Right lobe of liver (tissue), 6 donors: ENCODE measurements around the gene ZNF324. TPM values are rescaled to one million over a fixed set of nuclear protein-coding genes. Genes with fewer than 3 reads are reported as not detected.

Source experiments
- ATAC-seq, 4 donors: fragments of 200-7000 bp; cut with Tn5 transposase; one replicate each; pipeline ENCODE4 v1.9.1; 2020; ENCODE audit warnings: mild to moderate bottlenecking in 4 of 4, moderate library complexity in 4 of 4
- DNase-seq, 3 donors: peaks; one replicate each; pipeline ENCODE4 v3.0.0-alpha.2; 2020
- H3K27ac ChIP-seq, 3 donors: fragments of 200-600 bp; one replicate each; pipeline ENCODE4 v1.8.0; 2022
- H3K27me3 ChIP-seq, 2 donors: fragments of 200-600 bp; one replicate each; pipeline ENCODE4 v1.8.0; 2022
- H3K36me3 ChIP-seq, 4 donors: fragments of 200-600 bp; sonication (generic) in 1 of 4; one replicate each; pipeline versions ENCODE4 v1.5.1 to v1.8.0; 2017 to 2022; ENCODE audit warnings: control low read depth in 1 of 4
- H3K4me1 ChIP-seq, 4 donors: fragments of 200-600 bp; sonication (generic) in 1 of 4; one replicate each; pipeline versions ENCODE4 v1.5.1 to v1.8.0; 2017 to 2022; ENCODE audit warnings: control low read depth in 1 of 4
- H3K4me3 ChIP-seq, 3 donors: fragments of 200-600 bp; one replicate each; pipeline ENCODE4 v1.8.0; 2022
- H3K9me3 ChIP-seq, 4 donors: fragments of 200-600 bp; sonication (generic) in 1 of 4; one replicate each; pipeline versions ENCODE4 v1.5.1 to v1.8.0; 2017 to 2022; ENCODE audit warnings: control low read depth in 1 of 4
- POLR2A ChIP-seq: fragments of 450-650 bp; IDR thresholded peaks from one replicate; pipeline ENCODE4 v1.6.1; 2017; ENCODE audit warnings: antibody characterized with exemption, mild to moderate bottlenecking
- WGBS: methylation state at CpG from one replicate; pipeline ENCODE4 v1.1.6; 2018; ENCODE audit warnings: low coverage, low lambda C conversion rate; ENCODE audit not compliant: insufficient coverage; ENCODE audit errors: missing lambda C conversion rate; 5-methylcytosine and 5-hydroxymethylcytosine counted together
- intact Hi-C, 2 donors: fragments of 100-400 bp; cut with DNase I; formaldehyde crosslinking; loops; one replicate each; pipeline versions ENCODE4 v1.11.2 to v1.14.1; 2022
- total RNA-seq, 6 experiments: library from RNA; depleted of rRNA in 2 of 6; stranded (reverse); fragments of >200 nt in 2 of 6; fragmentation: NEBNext Ultra II Directional in 3 of 6; extraction: Animal tissue kit (Norgen Biotek cat#: 25700) in 3 of 6; gene quantifications; one replicate each; pipeline versions ENCODE4 v1.1.0 to v1.2.4, GENCODE V29; 2016 to 2023
- TF ChIP-seq, protein P1 (sequence below), 4 donors: fragments of 200-600 bp in 3 of 4; fragments of 450-650 bp in 1 of 4; IDR thresholded peaks; one replicate each; pipeline versions ENCODE4 v1.5.1 to v1.8.0; 2016 to 2022; ENCODE audit warnings: antibody characterized with exemption in 4 of 4, mild to moderate bottlenecking in 2 of 4
- donor health status: DM: no; HTN: yes; CAD: no.
- donor health status: DM: no; HTN: no; CAD: no.
- donor health status: DM: no; HTN: no; CAD: no.
- donor health status: DM: no; HTN: yes; CAD: no.
- donor health status: DM: no; HTN: yes; CAD: no.

Gene ZNF324
- total RNA-seq, 6 experiments from 2014 or later: 2.9 to 4.9 (median 3.8) TPM

DNA sequence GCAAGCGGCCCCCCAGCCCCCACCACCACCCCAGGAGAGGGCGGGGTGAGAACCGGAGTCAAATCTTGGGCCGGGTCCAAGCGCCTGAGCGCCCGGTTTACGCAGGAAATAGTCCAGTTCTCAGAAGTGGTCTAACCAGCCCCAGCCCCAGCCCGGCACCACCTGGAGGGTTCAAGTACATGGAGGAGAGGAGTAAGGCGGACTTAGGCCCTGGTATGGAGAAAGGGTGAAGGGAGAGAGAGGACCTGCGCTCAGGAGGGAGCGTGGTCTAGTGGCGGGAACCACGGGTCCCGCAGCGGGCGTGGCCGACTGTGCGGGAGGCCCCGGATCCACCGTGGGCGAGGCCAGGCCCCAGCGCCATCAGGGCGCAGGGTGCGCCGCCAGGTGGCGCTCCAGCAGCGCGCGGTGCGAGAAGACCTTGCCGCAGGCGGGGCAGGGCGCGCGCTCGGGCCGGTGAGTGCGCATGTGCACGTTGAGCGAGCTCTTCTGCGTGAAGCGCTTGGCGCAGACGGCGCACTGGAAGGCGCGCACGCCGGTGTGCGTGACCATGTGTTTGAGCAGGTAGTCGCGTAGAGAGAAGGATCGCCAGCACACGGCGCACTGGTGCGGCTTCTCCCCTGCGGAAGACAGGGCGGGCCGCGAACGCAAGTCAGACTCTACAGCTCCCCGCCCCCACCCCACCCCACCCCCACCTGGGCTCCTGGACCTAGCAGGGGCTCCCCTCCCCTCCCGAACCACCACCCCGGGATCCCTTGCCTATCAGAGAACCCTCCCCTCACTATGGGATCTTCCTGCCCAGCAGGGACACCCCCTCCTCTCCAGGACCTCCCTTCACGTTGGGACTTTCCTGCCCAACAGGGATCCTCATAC lies 47.0 kb downstream of the ZNF324 start:
- TF ChIP-seq, protein P1, sequence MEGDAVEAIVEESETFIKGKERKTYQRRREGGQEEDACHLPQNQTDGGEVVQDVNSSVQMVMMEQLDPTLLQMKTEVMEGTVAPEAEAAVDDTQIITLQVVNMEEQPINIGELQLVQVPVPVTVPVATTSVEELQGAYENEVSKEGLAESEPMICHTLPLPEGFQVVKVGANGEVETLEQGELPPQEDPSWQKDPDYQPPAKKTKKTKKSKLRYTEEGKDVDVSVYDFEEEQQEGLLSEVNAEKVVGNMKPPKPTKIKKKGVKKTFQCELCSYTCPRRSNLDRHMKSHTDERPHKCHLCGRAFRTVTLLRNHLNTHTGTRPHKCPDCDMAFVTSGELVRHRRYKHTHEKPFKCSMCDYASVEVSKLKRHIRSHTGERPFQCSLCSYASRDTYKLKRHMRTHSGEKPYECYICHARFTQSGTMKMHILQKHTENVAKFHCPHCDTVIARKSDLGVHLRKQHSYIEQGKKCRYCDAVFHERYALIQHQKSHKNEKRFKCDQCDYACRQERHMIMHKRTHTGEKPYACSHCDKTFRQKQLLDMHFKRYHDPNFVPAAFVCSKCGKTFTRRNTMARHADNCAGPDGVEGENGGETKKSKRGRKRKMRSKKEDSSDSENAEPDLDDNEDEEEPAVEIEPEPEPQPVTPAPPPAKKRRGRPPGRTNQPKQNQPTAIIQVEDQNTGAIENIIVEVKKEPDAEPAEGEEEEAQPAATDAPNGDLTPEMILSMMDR (IDR thresholded peaks at IDR 0.05): peak; percentile 95 to 99 (median 98)
- peak; percentile 69 for TF ChIP-seq POLR2A
- ATAC-seq (peak; percentile 61 to 72 (median 65)), DNase-seq (peak; percentile 93 to 94 (median 94))
- H3K36me3 ChIP-seq: peaks cover 0 to 8% (median 4%) of the 10 kb centered on the region in 4 donors
- H3K27ac ChIP-seq: peak overlapping the region; percentile 41 to 97 (median 78)
- intact Hi-C loops: no loop called here
- H3K9me3 ChIP-seq: no peaks in the 10 kb centered on the region
- H3K4me1 ChIP-seq: peaks cover 0 to 48% (median 21%) of the 10 kb centered on the region in 4 donors
- 5% methylated on average over 19 of the region's 66 CpGs for WGBS
- no peaks in the 10 kb centered on the region for H3K27me3 ChIP-seq
- peak overlapping the region; percentile 49 to 60 (median 50) for H3K4me3 ChIP-seq

DNA sequence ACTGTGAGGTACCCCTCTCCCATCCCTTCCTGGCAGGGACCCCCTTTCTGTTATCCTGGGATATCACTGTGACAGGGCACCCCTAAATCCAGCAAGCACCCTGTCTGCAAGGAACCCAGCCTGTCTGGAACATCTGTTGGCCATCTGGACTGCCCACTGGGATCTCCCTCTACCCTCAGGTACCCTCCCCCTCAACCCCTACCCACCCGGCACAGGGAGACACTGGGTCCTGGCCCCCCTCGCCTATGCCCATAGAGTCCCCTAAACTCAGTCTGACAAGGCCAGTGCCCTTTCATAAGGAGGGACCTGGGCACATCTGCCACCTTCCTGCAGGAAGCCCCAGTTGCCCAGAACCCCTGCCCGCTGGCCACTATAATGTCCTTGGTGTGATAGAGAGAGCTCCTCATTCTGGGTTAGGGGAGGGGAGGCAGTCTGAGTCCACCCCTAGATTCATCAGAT lies 47.7 kb downstream of the ZNF324 start:
- Histone ChIP-seq H3K27me3 (no peaks in the 10 kb centered on the region), H3K4me3 (peak overlapping the region; percentile 49 to 60 (median 50)), H3K36me3 (peaks cover 0 to 8% (median 4%) of the 10 kb centered on the region in 4 donors), H3K4me1 (peaks cover 0 to 42% (median 18%) of the 10 kb centered on the region in 4 donors), H3K9me3 (no peaks in the 10 kb centered on the region), H3K27ac (no peak overlapping the region)
- TF ChIP-seq POLR2A: no peak
- TF ChIP-seq, protein P1 (IDR thresholded peaks at IDR 0.05): no peak
- intact Hi-C loops: no loop called here
- ATAC-seq (no peak), DNase-seq (no peak)
- 86% methylated on average over 1 of the region's 3 CpGs for WGBS

DNA sequence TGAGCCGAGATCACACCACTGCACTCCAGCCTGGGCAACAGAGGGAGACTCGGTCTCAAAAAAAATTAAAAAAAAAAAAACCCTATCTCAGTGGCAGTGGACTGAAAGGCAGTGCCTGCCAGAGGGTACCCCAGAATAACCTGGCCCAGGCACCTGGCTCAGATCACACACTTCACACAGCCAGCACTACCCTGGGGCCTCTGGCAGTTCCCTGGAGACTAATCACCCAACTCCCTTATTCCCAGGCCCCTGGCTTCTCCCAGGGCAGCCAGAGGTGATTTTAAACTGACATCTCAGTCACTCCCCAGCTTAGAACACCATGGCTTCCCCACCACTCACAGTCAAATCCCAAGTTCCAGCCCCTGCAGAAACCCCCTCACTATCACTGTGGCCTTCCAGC lies 48.4 kb downstream of the ZNF324 start:
- intact Hi-C loops: no loop called here
- H3K4me3 ChIP-seq: no peak overlapping the region
- DNase-seq: no peak
- TF ChIP-seq, protein P1 (IDR thresholded peaks at IDR 0.05): no peak
- TF ChIP-seq POLR2A: no peak
- no peak for ATAC-seq
- no peak overlapping the region for H3K27ac ChIP-seq
- H3K4me1 ChIP-seq: peaks cover 0 to 40% (median 19%) of the 10 kb centered on the region in 4 donors
- no peaks in the 10 kb centered on the region for H3K27me3 ChIP-seq
- no CpG with 5 or more reads among the region's 2 CpGs for WGBS
- peaks cover 0 to 8% (median 4%) of the 10 kb centered on the region in 4 donors for H3K36me3 ChIP-seq
- H3K9me3 ChIP-seq: no peaks in the 10 kb centered on the region

DNA sequence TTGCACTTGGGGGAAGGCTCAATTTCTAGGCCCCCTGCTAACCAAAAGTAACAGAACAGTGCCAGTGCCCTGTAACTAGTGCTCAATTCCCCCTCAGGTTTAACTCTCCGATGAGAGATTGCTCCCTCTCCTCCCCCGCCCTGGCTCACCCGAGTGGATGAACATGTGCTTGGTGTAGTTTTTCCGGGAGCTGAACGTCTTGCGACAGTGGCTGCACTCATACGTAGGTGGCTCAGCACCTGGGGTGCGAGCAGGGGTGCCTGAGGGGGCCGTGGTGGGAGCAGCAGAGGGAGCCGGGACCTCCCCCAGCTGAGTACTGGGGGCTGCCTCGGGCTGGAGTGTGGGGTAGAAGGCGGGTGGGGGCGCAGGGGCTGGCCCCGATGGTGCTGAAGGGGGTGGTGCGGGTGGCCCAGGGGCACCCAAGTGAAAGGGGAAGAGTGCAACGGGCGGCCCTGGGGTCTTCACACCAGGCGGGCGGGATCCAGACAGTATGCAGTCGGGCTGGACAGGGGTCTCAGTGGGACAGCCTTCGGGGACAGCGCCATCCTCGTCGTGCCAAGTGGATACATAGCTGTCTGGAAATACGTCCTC lies 49.5 kb downstream of the ZNF324 start:
- no peak for ATAC-seq
- Histone ChIP-seq H3K27me3 (no peaks in the 10 kb centered on the region), H3K4me1 (peaks cover 0 to 45% (median 21%) of the 10 kb centered on the region in 4 donors), H3K36me3 (peaks cover 0 to 8% (median 4%) of the 10 kb centered on the region in 4 donors), H3K27ac (no peak overlapping the region), H3K9me3 (no peaks in the 10 kb centered on the region), H3K4me3 (no peak overlapping the region)
- no peak for DNase-seq
- intact Hi-C loops: no loop called here
- TF ChIP-seq, protein P1 (IDR thresholded peaks at IDR 0.05): no peak
- no peak for TF ChIP-seq POLR2A
- WGBS: 65% methylated on average over 3 of the region's 25 CpGs
